ENCODE measurements around the gene COL3A1. TPM values are rescaled to one million over a fixed set of nuclear protein-coding genes. Genes with fewer than 3 reads are reported as not detected.

COL3A1 gene
- total and polyA plus RNA-seq, 2 experiments from 2014 or later: 0.17 to 0.31 TPM

- Histone ChIP-seq H3K27ac (ENCODE audit: low read depth) (no peak overlapping the region), H4K20me1 (replicated peaks; ENCODE audit: insufficient read depth) (no peaks in the 10 kb centered on the region)
- no peaks in the 10 kb centered on the region for H3K36me3 Mint-ChIP-seq (ENCODE audit: low read depth)
These were observed 4.9 kb upstream of the COL3A1 start for GRCh38 chr2:188969236-188969635.

More at GRCh38 chr2:188969236-188969635, 4.9 kb upstream of the COL3A1 start:
- H3K79me2 ChIP-seq (replicated peaks; ENCODE audit: insufficient read depth): no peaks in the 10 kb centered on the region
- ATAC-seq: no peak
- Mint-ChIP-seq H3K4me1 (no peaks in the 10 kb centered on the region), H3K4me3 (no peak overlapping the region), H3K27ac (no peak overlapping the region), H3K27me3 (ENCODE audit: insufficient read depth, low read depth, poor library complexity) (no peaks in the 10 kb centered on the region), H3K9me3 (no peaks in the 10 kb centered on the region)
- H3K4me3 ChIP-seq: no peak overlapping the region
- H3K9me2 ChIP-seq (ENCODE audit: insufficient read depth): no peaks in the 10 kb centered on the region
- TF ChIP-seq CREB1 (CRISPR knock-in tag; IDR thresholded peaks at IDR 0.05; ENCODE audit: low read depth): no peak
- TF ChIP-seq POLR2AphosphoS5 (IDR thresholded peaks at IDR 0.05; ENCODE audit: low read depth): no peak
- no peak for TF ChIP-seq EZH2 (IDR thresholded peaks at IDR 0.05; ENCODE audit: low read depth, unreplicated experiment)
- TF ChIP-seq, protein P1, sequence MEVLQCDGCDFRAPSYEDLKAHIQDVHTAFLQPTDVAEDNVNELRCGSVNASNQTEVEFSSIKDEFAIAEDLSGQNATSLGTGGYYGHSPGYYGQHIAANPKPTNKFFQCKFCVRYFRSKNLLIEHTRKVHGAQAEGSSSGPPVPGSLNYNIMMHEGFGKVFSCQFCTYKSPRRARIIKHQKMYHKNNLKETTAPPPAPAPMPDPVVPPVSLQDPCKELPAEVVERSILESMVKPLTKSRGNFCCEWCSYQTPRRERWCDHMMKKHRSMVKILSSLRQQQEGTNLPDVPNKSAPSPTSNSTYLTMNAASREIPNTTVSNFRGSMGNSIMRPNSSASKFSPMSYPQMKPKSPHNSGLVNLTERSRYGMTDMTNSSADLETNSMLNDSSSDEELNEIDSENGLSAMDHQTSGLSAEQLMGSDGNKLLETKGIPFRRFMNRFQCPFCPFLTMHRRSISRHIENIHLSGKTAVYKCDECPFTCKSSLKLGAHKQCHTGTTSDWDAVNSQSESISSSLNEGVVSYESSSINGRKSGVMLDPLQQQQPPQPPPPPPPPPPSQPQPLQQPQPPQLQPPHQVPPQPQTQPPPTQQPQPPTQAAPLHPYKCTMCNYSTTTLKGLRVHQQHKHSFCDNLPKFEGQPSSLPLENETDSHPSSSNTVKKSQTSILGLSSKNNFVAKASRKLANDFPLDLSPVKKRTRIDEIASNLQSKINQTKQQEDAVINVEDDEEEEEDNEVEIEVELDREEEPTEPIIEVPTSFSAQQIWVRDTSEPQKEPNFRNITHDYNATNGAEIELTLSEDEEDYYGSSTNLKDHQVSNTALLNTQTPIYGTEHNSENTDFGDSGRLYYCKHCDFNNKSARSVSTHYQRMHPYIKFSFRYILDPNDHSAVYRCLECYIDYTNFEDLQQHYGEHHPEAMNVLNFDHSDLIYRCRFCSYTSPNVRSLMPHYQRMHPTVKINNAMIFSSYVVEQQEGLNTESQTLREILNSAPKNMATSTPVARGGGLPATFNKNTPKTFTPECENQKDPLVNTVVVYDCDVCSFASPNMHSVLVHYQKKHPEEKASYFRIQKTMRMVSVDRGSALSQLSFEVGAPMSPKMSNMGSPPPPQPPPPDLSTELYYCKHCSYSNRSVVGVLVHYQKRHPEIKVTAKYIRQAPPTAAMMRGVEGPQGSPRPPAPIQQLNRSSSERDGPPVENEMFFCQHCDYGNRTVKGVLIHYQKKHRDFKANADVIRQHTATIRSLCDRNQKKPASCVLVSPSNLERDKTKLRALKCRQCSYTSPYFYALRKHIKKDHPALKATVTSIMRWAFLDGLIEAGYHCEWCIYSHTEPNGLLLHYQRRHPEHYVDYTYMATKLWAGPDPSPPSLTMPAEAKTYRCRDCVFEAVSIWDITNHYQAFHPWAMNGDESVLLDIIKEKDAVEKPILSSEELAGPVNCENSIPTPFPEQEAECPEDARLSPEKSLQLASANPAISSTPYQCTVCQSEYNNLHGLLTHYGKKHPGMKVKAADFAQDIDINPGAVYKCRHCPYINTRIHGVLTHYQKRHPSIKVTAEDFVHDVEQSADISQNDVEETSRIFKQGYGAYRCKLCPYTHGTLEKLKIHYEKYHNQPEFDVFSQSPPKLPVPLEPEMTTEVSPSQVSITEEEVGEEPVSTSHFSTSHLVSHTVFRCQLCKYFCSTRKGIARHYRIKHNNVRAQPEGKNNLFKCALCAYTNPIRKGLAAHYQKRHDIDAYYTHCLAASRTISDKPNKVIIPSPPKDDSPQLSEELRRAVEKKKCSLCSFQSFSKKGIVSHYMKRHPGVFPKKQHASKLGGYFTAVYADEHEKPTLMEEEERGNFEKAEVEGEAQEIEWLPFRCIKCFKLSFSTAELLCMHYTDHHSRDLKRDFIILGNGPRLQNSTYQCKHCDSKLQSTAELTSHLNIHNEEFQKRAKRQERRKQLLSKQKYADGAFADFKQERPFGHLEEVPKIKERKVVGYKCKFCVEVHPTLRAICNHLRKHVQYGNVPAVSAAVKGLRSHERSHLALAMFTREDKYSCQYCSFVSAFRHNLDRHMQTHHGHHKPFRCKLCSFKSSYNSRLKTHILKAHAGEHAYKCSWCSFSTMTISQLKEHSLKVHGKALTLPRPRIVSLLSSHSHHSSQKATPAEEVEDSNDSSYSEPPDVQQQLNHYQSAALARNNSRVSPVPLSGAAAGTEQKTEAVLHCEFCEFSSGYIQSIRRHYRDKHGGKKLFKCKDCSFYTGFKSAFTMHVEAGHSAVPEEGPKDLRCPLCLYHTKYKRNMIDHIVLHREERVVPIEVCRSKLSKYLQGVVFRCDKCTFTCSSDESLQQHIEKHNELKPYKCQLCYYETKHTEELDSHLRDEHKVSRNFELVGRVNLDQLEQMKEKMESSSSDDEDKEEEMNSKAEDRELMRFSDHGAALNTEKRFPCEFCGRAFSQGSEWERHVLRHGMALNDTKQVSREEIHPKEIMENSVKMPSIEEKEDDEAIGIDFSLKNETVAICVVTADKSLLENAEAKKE (CRISPR knock-in tag; IDR thresholded peaks at IDR 0.05): no peak
- no peak for TF ChIP-seq ZNF114 (CRISPR knock-in tag; IDR thresholded peaks at IDR 0.05)
- no peak for TF ChIP-seq CTCF (conservative IDR thresholded peaks at IDR 0.05; ENCODE audit: low read depth in 2 of 2)
- TF ChIP-seq JUNB (IDR thresholded peaks at IDR 0.05; ENCODE audit: unreplicated experiment): no peak
- no peak for TF ChIP-seq NANOG (IDR thresholded peaks at IDR 0.05; ENCODE audit: borderline replicate concordance)
- H3F3A ChIP-seq (replicated peaks; ENCODE audit: low read depth): no peaks in the 10 kb centered on the region
- no peaks in the 10 kb centered on the region for H3K36me3 ChIP-seq (ENCODE audit: insufficient read depth)
- no peaks in the 10 kb centered on the region for H3K4me1 ChIP-seq (ENCODE audit: insufficient read depth)
- H2AFZ ChIP-seq: no peak overlapping the region
- H3K27me3 ChIP-seq (ENCODE audit: insufficient read depth): no peaks in the 10 kb centered on the region
- no peak for DNase-seq (ENCODE audit: low spot score)
- H3K4me2 ChIP-seq: no peak overlapping the region
